Skin epidermis (tissue), 12 donors: ENCODE data around the gene ABL1.
"Not testable (repeated sequence)": the region's sequence is repeated elsewhere in the genome, so short reads cannot be mapped to it uniquely, and the experiment has no call there.

ENCODE experiments used
- H3K27ac ChIP-seq, 21 experiments: fragments of 200-600 bp; sonication (generic) in 11 of 21; one replicate each; pipeline ENCODE4 v1.5.0; 2020; ENCODE audit warnings: mild to moderate bottlenecking in 3 of 21, inconsistent platforms in 2 of 21, moderate library complexity in 2 of 21
- H3K4me3 ChIP-seq, 7 experiments: fragments of 200-600 bp; sonication (generic) in 2 of 7; one replicate each; pipeline ENCODE4 v1.5.0; 2020; ENCODE audit warnings: inconsistent platforms in 2 of 7, mild to moderate bottlenecking in 2 of 7, moderate library complexity in 1 of 7

The ABL1 gene

GRCh38 chr9:130910041-130910440 lies 75.0 kb downstream of the ABL1 start:
- not testable (repeated sequence) for H3K27ac ChIP-seq

GRCh38 chr9:130910670-130911069 lies 75.6 kb downstream of the ABL1 start:
- not testable (repeated sequence) for H3K4me3 ChIP-seq, H3K27ac ChIP-seq

More at GRCh38 chr9:130910041-130910440, 75.0 kb downstream of the ABL1 start:
- H3K4me3 ChIP-seq: not testable (repeated sequence)

GRCh38 chr9:130911254-130912049 lies 76.4 kb downstream of the ABL1 start:
- Histone ChIP-seq H3K4me3 (no peak overlapping the region), H3K27ac (no peak overlapping the region)

GRCh38 chr9:130912932-130913598 lies 78.0 kb downstream of the ABL1 start:
- Histone ChIP-seq H3K4me3 (no peak overlapping the region), H3K27ac (peak overlapping the region in 2 of 21 experiments; percentile 11 to 19)

- Histone ChIP-seq H3K27ac (peak overlapping the region in 1 of 21 experiments; percentile 19), H3K4me3 (no peak overlapping the region)
Measured at GRCh38 chr9:130913599-130914416, 78.8 kb downstream of the ABL1 start.

GRCh38 chr9:130914417-130915095 lies 79.5 kb downstream of the ABL1 start:
- Histone ChIP-seq H3K4me3 (no peak overlapping the region), H3K27ac (no peak overlapping the region)

GRCh38 chr9:130915096-130915447 lies 80.0 kb downstream of the ABL1 start:
- H3K4me3 ChIP-seq: no peak overlapping the region
- no peak overlapping the region for H3K27ac ChIP-seq

GRCh38 chr9:130917168-130917960 lies 82.3 kb downstream of the ABL1 start:
- no peak overlapping the region for H3K27ac ChIP-seq
- no peak overlapping the region for H3K4me3 ChIP-seq

GRCh38 chr9:130918101-130918825 lies 83.2 kb downstream of the ABL1 start:
- H3K4me3 ChIP-seq: no peak overlapping the region

GRCh38 chr9:130918826-130919558 lies 83.9 kb downstream of the ABL1 start:
- Histone ChIP-seq H3K27ac (no peak overlapping the region), H3K4me3 (no peak overlapping the region)

More at GRCh38 chr9:130918101-130918825, 83.2 kb downstream of the ABL1 start:
- no peak overlapping the region for H3K27ac ChIP-seq

- Histone ChIP-seq H3K27ac (no peak overlapping the region), H3K4me3 (no peak overlapping the region)
Measured at GRCh38 chr9:130919559-130920145, 84.6 kb downstream of the ABL1 start.

- H3K27ac ChIP-seq: no peak overlapping the region
- H3K4me3 ChIP-seq: no peak overlapping the region
Measured at GRCh38 chr9:130920233-130920632, 85.2 kb downstream of the ABL1 start.

- no peak overlapping the region for H3K4me3 ChIP-seq
- no peak overlapping the region for H3K27ac ChIP-seq
Measured at GRCh38 chr9:130920762-130921299, 85.8 kb downstream of the ABL1 start.

GRCh38 chr9:130921300-130921988 lies 86.4 kb downstream of the ABL1 start:
- Histone ChIP-seq H3K4me3 (no peak overlapping the region), H3K27ac (no peak overlapping the region)

GRCh38 chr9:130921989-130922892 lies 87.2 kb downstream of the ABL1 start:
- Histone ChIP-seq H3K4me3 (no peak overlapping the region), H3K27ac (no peak overlapping the region)
